Measurements from ENCODE around the gene NCAPD3. TPM values are rescaled to one million over a fixed set of nuclear protein-coding genes. Genes with fewer than 3 reads are reported as not detected.

NCAPD3 gene
- total and polyA plus RNA-seq, 2 donors (not counting 1 experiment from before 2014, with no cell fraction given): 12.9 to 32.2 TPM

GRCh38 chr11:134139303-134139872 lies 84.4 kb downstream of the NCAPD3 start:
- 78% methylated on average over 11 of the region's 12 CpGs for WGBS (ENCODE audit: insufficient coverage)
- TF ChIP-seq, protein P1, sequence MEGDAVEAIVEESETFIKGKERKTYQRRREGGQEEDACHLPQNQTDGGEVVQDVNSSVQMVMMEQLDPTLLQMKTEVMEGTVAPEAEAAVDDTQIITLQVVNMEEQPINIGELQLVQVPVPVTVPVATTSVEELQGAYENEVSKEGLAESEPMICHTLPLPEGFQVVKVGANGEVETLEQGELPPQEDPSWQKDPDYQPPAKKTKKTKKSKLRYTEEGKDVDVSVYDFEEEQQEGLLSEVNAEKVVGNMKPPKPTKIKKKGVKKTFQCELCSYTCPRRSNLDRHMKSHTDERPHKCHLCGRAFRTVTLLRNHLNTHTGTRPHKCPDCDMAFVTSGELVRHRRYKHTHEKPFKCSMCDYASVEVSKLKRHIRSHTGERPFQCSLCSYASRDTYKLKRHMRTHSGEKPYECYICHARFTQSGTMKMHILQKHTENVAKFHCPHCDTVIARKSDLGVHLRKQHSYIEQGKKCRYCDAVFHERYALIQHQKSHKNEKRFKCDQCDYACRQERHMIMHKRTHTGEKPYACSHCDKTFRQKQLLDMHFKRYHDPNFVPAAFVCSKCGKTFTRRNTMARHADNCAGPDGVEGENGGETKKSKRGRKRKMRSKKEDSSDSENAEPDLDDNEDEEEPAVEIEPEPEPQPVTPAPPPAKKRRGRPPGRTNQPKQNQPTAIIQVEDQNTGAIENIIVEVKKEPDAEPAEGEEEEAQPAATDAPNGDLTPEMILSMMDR (IDR thresholded peaks at IDR 0.05): no peak
- no peak for TF ChIP-seq EZH2 (IDR thresholded peaks at IDR 0.05; ENCODE audit: borderline replicate concordance, insufficient read depth, low read depth, low read length, poor library complexity, severe bottlenecking)
- intact Hi-C loops (cut with micrococcal nuclease): loop anchor here (1.0 to 2.0 kb wide), 2 partner anchors 89 to 213 kb away; no protein-coding TSS in a partner anchor
- H3K4me1 ChIP-seq (ENCODE audit: control insufficient read depth in 2 of 2, insufficient read depth in 2 of 2, low read length in 2 of 2): no peaks in the 10 kb centered on the region
- no peak overlapping the region for H3K4me3 Mint-ChIP-seq
- ChIA-PET CTCF (interaction anchor here (0.8 to 3.3 kb wide), 6 partner anchors 8 to 88 kb away, joined by 3 to 68 read pairs (median 4); partner anchors contain the start of gene JAM3), POLR2A (no interaction called here)
- no peaks in the 10 kb centered on the region for H3K79me2 ChIP-seq (ENCODE audit: control insufficient read depth, insufficient read depth, low read length)
- H2AFZ ChIP-seq (ENCODE audit: insufficient read depth, low read depth, low read length, poor library complexity, severe bottlenecking): no peak overlapping the region
- no peak overlapping the region for H3K9ac ChIP-seq (ENCODE audit: low read length)
- no peaks in the 10 kb centered on the region for H4K20me1 ChIP-seq (ENCODE audit: control insufficient read depth, insufficient read depth, low read length, poor library complexity, severe bottlenecking)
- ATAC-seq (ENCODE audit: low read depth) (no peak), DNase-seq (no peak)
- H3K4me2 ChIP-seq (replicated peaks; ENCODE audit: low read depth, low read length, poor library complexity, severe bottlenecking): no peak overlapping the region
- no peaks in the 10 kb centered on the region for H3K27me3 ChIP-seq (replicated peaks in 1 of 4; ENCODE audit: control extremely low read depth in 1 of 4, control insufficient read depth in 3 of 4, insufficient read depth in 4 of 4, low read length in 3 of 4)
- no peaks in the 10 kb centered on the region for H3K9me3 Mint-ChIP-seq (ENCODE audit: insufficient read depth)
- H3K27ac ChIP-seq (ENCODE audit: low read length in 2 of 2): no peak overlapping the region
- H3K36me3 ChIP-seq (replicated peaks in 1 of 2; ENCODE audit: control extremely low read depth in 1 of 2, control insufficient read depth in 1 of 2, extremely low read depth in 1 of 2, insufficient read depth in 2 of 2, low read length in 1 of 2): peaks cover 0 to 3% of the 10 kb centered on the region in 2 experiments
- H3K4me3 ChIP-seq (ENCODE audit: control extremely low read depth in 1 of 5, extremely low read depth in 1 of 5, insufficient read depth in 1 of 5, low read depth in 2 of 5, low read length in 4 of 5): no peak overlapping the region
- peaks cover 0 to 1% (median 0%) of the 10 kb centered on the region in 3 donors for H3K9me3 ChIP-seq (ENCODE audit: control extremely low read depth in 1 of 3, control insufficient read depth in 2 of 3, insufficient read depth in 1 of 3, low read length in 2 of 3)
- H3K27ac Mint-ChIP-seq: no peak overlapping the region
- H3K4me1 Mint-ChIP-seq: no peaks in the 10 kb centered on the region
- no peaks in the 10 kb centered on the region for H3K27me3 Mint-ChIP-seq

- H2AFZ ChIP-seq (ENCODE audit: insufficient read depth, low read depth, low read length, poor library complexity, severe bottlenecking): no peak overlapping the region
Observed at GRCh38 chr11:134138376-134138775, 85.4 kb downstream of the NCAPD3 start.

More at GRCh38 chr11:134138376-134138775, 85.4 kb downstream of the NCAPD3 start:
- Histone ChIP-seq H3K4me1 (ENCODE audit: control insufficient read depth in 2 of 2, insufficient read depth in 2 of 2, low read length in 2 of 2) (no peaks in the 10 kb centered on the region), H4K20me1 (ENCODE audit: control insufficient read depth, insufficient read depth, low read length, poor library complexity, severe bottlenecking) (no peaks in the 10 kb centered on the region), H3K27me3 (replicated peaks in 1 of 4; ENCODE audit: control extremely low read depth in 1 of 4, control insufficient read depth in 3 of 4, insufficient read depth in 4 of 4, low read length in 3 of 4) (no peaks in the 10 kb centered on the region), H3K9me3 (ENCODE audit: control extremely low read depth in 1 of 3, control insufficient read depth in 2 of 3, insufficient read depth in 1 of 3, low read length in 2 of 3) (peaks cover 0 to 5% (median 1%) of the 10 kb centered on the region in 3 donors), H3K4me3 (ENCODE audit: control extremely low read depth in 1 of 5, extremely low read depth in 1 of 5, insufficient read depth in 1 of 5, low read depth in 2 of 5, low read length in 4 of 5) (no peak overlapping the region), H3K36me3 (replicated peaks in 1 of 2; ENCODE audit: control extremely low read depth in 1 of 2, control insufficient read depth in 1 of 2, extremely low read depth in 1 of 2, insufficient read depth in 2 of 2, low read length in 1 of 2) (peaks cover 0 to 3% of the 10 kb centered on the region in 2 experiments), H3K27ac (ENCODE audit: low read length in 2 of 2) (no peak overlapping the region), H3K4me2 (replicated peaks; ENCODE audit: low read depth, low read length, poor library complexity, severe bottlenecking) (no peak overlapping the region), H3K9ac (ENCODE audit: low read length) (no peak overlapping the region), H3K79me2 (ENCODE audit: control insufficient read depth, insufficient read depth, low read length) (peaks cover 5% of the 10 kb centered on the region)
- ATAC-seq (ENCODE audit: low read depth): no peak
- CTCF ChIA-PET: interaction anchor here (0.8 to 3.3 kb wide), 4 partner anchors 9 to 210 kb away, joined by 3 to 68 read pairs (median 4); no protein-coding TSS in a partner anchor
- Mint-ChIP-seq H3K9me3 (ENCODE audit: insufficient read depth) (no peaks in the 10 kb centered on the region), H3K4me3 (no peak overlapping the region), H3K27me3 (no peaks in the 10 kb centered on the region), H3K27ac (no peak overlapping the region), H3K4me1 (no peaks in the 10 kb centered on the region)
- WGBS (ENCODE audit: insufficient coverage): 100% methylated on average over 3 of the region's 9 CpGs
- POLR2A ChIA-PET: no interaction called here
- no peak for TF ChIP-seq EZH2 (IDR thresholded peaks at IDR 0.05; ENCODE audit: borderline replicate concordance, insufficient read depth, low read depth, low read length, poor library complexity, severe bottlenecking)
- TF ChIP-seq, protein P1 (IDR thresholded peaks at IDR 0.05): no peak
- DNase-seq: no peak
- intact Hi-C loops (cut with micrococcal nuclease): loop anchor here (2.0 kb wide), 1 partner anchor 212 kb away; no protein-coding TSS in a partner anchor
